CD4-positive, alpha-beta T cell treated with Interferon gamma for 1 hour (primary cell): ENCODE data around the gene VSIR.

Source experiments
- DNase-seq: peaks from one replicate; pipeline ENCODE4 v3.0.0-alpha.2; 2020

VSIR gene

GRCh38 chr10:71782221-71782916 lies 9.0 kb upstream of the VSIR start:
- DNase-seq, result no peak

DNA sequence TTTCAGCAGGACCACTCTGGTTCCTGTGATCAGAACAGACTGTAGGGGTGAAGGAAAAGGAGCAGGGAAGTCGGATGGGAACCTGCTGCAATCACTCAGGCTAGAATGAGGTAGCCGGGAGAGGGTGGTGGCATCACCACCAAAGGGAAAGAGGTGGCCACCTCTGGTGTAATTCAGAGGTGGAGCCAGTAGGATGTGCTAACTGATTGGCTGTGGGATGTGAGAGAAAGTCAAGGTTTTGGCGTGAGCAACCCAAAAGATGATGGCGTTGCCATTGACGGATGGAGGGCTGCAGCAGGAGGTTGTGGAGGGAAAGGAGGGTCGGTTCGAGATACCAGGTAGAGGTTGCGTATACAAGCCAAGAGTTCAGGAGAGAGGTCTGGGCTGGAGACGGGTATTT lies 7.4 kb upstream of the VSIR start:
- DNase-seq, result no peak

GRCh38 chr10:71780156-71780555 lies 6.8 kb upstream of the VSIR start:
- DNase-seq, result no peak

DNA sequence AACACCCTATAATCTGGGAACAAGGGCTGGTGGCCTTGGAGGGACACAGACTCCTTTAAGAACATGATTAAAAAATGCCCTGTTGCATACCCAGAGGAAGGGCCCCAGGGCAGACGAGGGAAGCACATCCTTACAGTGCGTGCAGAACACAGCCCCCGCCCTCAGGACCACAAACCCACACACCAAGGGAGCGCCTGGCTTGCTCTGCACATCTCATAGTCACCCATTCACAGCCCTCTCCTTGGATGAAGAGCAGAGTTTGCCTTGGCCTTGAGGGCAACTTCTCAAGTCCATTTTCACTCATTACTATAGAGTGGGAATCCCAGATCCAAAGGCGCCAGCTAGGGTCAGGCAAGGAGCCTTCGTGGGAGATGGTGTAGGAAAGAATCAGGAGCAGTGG lies 6.3 kb upstream of the VSIR start:
- DNase-seq, result no peak

DNA sequence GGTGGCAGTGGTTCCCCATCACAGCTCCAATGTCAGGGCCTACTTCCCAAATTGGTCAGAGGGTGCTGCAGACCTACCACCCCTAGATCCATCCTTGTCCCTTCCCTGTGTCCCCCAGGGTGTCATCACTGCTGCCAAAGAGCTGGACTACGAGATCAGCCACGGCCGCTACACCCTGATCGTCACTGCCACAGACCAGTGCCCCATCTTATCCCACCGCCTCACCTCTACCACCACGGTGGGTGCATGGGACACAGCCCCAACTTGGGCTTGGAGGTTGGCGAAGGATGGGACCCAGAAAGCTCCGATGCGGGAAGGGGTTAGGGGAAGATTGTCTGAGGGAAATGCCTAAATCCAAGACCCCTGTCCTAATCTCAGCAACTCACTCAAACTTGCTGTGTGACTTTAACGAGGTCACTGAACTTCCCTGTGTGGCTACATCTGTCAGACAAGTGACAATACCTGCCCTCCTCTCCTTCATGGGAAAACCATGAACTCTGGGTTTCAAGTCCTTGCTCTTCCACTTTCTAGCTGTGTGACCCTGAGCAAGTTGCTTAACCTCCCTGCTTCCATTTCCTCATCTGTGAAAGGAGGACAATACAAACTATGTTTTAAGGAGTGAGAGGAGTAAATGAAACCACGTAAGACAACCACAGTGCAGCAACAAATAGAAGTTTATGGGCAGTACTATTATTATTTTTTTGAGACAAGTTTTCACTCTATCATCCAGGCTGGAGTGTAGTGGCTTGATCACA lies 4.9 kb upstream of the VSIR start:
- DNase-seq, result no peak

GRCh38 chr10:71777213-71777985 lies 4.1 kb upstream of the VSIR start:
- no peak for DNase-seq

DNA sequence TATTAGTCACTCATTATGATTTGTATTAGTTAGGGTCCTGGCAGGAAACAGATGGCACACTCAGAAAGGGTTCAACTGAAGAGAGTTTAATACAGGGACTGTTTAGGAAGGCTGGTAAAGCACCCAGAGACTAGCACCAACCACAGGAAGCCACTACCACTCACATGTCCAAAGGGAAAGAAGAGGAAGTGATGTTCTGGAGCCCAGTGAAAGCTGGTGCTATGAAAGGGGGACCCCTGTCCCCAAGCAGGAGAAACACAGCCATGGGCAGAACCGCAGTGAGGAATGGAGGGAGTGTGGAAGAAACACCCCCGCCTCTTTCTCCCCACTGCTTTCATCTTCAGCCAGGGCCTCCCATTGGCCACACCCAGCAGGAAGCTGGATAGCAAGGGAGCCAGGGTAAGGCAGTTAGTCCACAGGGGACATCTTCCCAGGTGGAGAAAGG lies 3.2 kb upstream of the VSIR start:
- DNase-seq, result no peak

DNA sequence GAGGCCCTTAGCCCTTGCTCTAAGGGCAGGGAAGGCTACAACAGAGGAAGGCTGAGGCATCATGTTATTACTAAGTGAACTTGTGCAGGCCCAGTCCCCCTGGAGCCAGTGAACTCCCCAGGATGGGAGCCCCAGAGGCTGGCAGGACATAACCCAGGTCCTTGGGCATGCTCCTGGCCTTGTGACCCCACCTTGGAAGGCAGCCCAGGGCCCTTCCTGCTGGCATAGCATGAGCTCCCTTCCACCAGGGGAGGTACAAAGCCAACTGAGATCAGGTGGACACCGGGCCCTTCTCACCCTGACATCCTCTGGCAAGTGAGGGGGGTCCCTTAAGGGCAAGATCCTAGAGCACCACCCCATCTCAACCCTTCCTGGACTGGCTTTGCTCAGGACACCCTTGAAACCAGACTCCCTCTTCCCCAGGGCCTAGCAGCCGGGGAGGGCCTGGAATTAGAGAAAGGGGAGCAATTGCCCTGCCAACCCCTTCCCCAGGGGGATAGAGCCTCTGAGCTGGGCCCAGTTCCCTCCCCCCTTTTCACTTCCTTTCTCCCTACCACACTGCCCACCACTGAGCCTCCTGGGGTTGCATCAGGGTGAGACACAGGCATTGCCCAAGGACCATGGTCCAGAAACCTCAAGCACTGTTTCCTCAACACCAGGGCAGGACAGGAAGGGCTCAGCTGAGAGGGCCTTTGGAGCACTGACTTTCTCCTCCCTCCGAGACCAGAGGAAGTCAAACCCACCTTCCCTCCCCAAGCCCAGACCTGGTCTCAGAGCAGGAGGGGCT lies 1.8 kb upstream of the VSIR start:
- peak; percentile 51 for DNase-seq

GRCh38 chr10:71772832-71773220 lies 494 bp downstream of the VSIR start:
- DNase-seq, result no peak

DNA sequence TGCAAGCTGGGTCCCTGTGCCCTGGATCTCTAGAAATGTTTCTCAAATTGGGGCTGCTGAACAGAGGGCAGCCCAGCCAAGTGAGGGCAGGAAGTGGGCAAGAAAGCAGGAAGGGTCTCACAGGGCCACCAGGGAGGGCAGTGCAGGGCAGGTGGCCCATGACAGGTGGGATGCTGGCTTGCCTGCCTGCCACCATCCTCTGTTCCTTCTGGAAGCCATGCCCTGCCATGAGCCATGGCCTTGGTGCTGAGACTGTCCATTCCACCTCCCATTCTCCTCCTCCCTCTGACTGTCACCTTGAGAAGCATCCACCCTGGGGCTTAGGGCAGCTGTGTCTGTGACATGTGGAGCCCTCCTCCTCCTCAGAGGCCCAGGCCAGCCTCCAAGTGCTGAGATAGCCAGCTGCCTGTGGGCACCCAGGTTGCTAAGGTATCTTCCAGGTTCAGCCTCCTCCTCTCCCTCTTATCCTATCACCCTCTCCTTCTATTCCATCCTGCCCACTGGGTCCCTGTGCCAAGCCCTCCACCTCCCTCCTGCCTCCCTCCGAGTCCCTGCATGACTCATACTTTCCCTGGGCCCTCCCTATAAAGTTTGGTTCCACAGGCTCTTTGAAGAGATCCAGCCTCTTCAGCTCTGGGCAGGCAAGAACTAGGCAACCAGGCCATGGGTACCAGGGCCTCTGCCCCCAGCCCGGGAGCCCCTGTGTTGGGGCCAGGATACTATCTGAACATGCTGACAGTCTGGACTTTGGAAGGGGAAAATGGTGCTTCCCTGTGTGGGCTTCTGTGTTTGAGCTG lies 1.3 kb downstream of the VSIR start:
- DNase-seq, result no peak

DNA sequence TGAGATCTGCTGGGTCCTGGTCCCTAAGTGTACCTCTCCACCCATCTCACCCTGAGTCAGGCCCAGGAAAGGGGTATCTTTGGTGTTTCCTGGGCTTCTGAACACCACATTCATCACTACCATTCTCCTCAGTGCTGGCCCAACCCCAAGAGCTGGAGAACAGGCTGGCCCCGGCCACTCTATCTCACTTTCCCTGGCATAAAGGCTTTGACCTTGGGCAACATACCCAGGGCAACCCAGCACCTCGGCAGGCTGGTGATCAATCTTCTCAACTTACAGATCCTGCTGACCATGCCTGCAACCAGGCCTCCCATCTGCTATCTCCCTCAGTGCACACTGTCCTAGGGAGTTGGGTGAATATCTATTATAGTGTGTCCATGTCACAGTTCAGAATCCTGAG lies 2.1 kb downstream of the VSIR start:
- no peak for DNase-seq

DNA sequence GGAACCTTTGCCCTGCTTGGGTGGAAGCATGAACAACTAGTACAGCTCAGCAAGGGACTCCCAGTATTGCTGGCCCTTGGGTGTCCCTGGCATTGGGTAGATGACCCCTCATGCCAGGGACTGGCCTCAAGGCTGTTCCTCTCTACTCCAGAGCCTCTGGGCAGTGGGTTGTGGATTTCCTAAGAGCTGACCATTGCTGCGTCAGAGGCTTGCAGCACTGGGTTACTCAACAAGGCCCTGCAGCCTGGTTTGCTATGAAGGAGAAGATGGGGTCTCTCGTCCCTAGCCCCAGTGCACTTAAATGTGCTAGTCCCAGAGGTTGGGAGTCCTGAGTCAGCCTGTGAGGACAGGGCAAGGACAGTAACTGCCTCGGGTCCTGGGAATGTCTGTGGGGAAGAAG lies 2.5 kb downstream of the VSIR start:
- DNase-seq, result peak; percentile 47

DNA sequence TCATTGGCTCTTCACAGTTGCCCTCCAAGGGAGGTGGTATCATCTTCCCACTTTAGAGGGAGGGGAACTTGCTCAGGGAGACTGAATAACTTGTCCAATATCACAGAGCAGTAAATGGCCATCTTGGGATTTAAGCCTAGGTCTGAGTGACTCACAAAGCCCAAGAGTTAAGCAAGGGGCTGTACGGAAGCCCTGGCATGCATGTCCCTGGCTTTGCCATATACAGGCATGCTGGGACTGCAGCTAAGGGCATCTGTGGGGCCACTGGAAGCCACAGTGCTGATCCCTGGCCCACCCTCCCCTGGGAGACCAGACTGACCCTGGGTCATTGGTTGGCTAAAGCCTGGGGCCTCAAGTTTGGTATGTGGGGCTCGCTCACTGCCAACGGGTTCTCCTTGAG lies 3.1 kb downstream of the VSIR start:
- DNase-seq, result no peak

GRCh38 chr10:71769279-71769823 lies 4.0 kb downstream of the VSIR start:
- peak; percentile 66 for DNase-seq

GRCh38 chr10:71767420-71768035 lies 5.8 kb downstream of the VSIR start:
- DNase-seq, result no peak

DNA sequence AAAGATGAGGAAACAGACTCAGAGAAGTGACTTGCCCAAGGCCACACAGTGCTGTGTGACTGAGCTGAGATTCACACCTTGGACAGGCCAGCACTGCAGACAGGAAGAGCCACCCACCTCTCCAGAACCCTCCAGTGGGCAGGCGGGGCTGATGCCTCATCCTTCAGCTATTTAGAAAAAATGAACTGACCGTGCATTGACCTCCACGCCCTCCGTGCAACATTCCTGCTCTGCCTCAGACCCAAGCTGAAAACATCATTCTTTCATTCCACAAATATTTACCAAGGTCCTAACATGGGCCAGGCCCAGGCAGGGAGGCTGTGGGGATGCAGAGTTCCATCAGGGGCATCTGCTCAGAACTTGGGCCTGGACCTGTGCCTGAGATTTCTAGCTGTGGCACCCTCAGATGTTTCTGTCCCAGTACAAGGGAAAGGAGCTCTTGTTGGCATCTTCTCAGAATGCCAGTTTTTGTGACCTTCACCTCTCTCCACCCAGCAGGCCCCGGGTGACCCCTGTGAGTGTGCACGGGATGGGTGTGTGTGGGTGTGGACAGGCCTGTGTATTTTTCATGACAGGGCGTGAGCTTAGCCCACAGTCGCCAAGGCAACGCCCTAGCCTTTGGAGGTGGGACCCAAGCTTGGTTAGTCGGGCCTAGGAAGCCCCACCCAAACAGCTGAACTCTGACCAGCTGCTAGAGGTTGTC lies 6.5 kb downstream of the VSIR start:
- peak; percentile 80 for DNase-seq

DNA sequence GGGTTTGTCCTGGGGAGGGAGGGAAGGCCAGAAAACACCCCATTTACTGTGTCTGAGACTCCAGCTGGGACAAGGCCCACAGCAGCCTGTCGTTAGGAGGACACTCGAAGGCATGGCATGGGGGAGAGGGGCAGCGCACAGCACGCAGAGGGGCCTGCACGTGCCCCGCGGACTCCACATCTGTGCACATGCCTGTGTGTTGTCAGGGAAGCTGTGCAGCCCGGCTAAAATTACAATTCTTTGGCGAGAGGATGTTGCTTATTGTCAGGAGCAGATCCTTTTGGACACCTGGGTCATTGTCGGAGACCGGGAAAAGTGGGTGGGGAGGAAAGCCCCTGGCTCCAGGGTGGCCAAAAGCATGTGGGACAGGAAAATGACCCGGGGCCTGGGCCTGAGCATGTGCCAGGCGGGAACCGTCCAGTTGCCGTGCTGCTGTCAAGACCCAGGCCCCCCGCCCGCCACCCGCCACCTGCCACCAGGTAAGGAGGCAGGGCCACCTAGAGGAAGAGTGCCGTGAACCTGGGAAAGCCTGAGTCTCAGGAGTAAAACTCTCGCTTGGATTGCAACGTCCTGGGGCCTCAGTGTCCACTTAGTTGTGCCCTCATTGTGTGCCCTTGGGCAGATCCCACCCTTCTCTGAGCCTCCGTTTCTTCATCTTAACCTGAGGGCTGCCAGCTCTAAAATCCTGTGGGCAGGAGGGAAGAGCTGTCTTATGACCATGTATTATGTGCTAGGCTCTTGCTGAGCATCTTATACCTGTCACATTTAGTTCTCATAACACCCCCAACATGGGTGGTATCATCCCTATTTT lies 7.2 kb downstream of the VSIR start:
- no peak for DNase-seq

- DNase-seq, result no peak
These were observed 8.0 kb downstream of the VSIR start for GRCh38 chr10:71765176-71765904.
